Right lobe of liver (tissue), 6 donors: ENCODE data around the gene MAP3K3. TPM values are rescaled to one million over a fixed set of nuclear protein-coding genes. Genes with fewer than 3 reads are reported as not detected.

ENCODE experiments used
- ATAC-seq, 4 donors: fragments of 200-7000 bp; cut with Tn5 transposase; one replicate each; pipeline ENCODE4 v1.9.1; 2020; ENCODE audit warnings: mild to moderate bottlenecking in 4 of 4, moderate library complexity in 4 of 4
- DNase-seq, 3 donors: peaks; one replicate each; pipeline ENCODE4 v3.0.0-alpha.2; 2020
- H3K27ac ChIP-seq, 3 donors: fragments of 200-600 bp; one replicate each; pipeline ENCODE4 v1.8.0; 2022
- H3K27me3 ChIP-seq, 2 donors: fragments of 200-600 bp; one replicate each; pipeline ENCODE4 v1.8.0; 2022
- H3K36me3 ChIP-seq, 4 donors: fragments of 200-600 bp; sonication (generic) in 1 of 4; one replicate each; pipeline versions ENCODE4 v1.5.1 to v1.8.0; 2017 to 2022; ENCODE audit warnings: control low read depth in 1 of 4
- H3K4me1 ChIP-seq, 4 donors: fragments of 200-600 bp; sonication (generic) in 1 of 4; one replicate each; pipeline versions ENCODE4 v1.5.1 to v1.8.0; 2017 to 2022; ENCODE audit warnings: control low read depth in 1 of 4
- H3K4me3 ChIP-seq, 3 donors: fragments of 200-600 bp; one replicate each; pipeline ENCODE4 v1.8.0; 2022
- H3K9me3 ChIP-seq, 4 donors: fragments of 200-600 bp; sonication (generic) in 1 of 4; one replicate each; pipeline versions ENCODE4 v1.5.1 to v1.8.0; 2017 to 2022; ENCODE audit warnings: control low read depth in 1 of 4
- POLR2A ChIP-seq: fragments of 450-650 bp; IDR thresholded peaks from one replicate; pipeline ENCODE4 v1.6.1; 2017; ENCODE audit warnings: antibody characterized with exemption, mild to moderate bottlenecking
- WGBS: methylation state at CpG from one replicate; pipeline ENCODE4 v1.1.6; 2018; ENCODE audit warnings: low coverage, low lambda C conversion rate; ENCODE audit not compliant: insufficient coverage; ENCODE audit errors: missing lambda C conversion rate; 5-methylcytosine and 5-hydroxymethylcytosine counted together
- intact Hi-C, 2 donors: fragments of 100-400 bp; cut with DNase I; formaldehyde crosslinking; loops; one replicate each; pipeline versions ENCODE4 v1.11.2 to v1.14.1; 2022
- total RNA-seq, 6 experiments: library from RNA; depleted of rRNA in 2 of 6; stranded (reverse); fragments of >200 nt in 2 of 6; fragmentation: NEBNext Ultra II Directional in 3 of 6; extraction: Animal tissue kit (Norgen Biotek cat#: 25700) in 3 of 6; gene quantifications; one replicate each; pipeline versions ENCODE4 v1.1.0 to v1.2.4, GENCODE V29; 2016 to 2023
- TF ChIP-seq, protein P1 (sequence below), 4 donors: fragments of 200-600 bp in 3 of 4; fragments of 450-650 bp in 1 of 4; IDR thresholded peaks; one replicate each; pipeline versions ENCODE4 v1.5.1 to v1.8.0; 2016 to 2022; ENCODE audit warnings: antibody characterized with exemption in 4 of 4, mild to moderate bottlenecking in 2 of 4
- donor health status: DM: no; HTN: yes; CAD: no.
- donor health status: DM: no; HTN: no; CAD: no.
- donor health status: DM: no; HTN: no; CAD: no.
- donor health status: DM: no; HTN: yes; CAD: no.
- donor health status: DM: no; HTN: yes; CAD: no.

MAP3K3 gene
- total RNA-seq, 6 experiments from 2014 or later = 10.6 to 15.8 (median 13.0) TPM

DNA sequence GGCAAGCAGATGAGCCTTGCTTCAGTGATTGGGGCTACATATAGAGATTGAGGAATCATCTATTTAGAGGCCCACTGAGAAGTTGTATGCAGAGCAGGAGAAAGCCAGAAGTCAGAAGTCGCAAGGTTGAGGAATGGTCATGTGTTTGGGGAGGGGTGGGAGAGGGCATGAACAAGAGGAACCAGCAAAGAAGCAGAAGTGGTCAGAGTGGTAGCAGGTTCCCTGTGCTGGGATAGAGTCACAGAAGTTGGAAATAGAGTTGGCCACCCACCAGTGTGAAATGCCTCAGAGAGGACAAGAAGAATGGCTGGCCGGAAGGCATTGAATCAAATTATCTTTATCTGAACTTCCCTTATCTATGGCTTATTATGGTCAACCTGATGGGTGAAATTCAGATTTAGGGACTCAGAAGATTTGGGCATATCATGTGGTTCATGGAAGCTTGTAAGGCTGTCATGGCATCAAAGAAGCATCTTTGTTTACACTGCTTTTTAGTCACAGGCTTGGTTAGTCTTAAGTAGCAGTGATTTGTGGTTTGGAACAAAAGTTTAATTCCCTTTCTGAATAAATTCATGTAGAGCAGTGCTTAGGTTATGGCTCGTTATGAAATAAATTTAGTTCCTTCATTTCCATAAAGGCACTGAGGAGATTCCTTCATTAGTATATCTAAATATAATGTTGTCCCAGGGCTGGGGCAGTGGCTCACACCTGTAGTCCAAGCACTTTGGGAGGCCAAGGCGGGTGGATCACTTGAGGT is 19.7 kb downstream of the MAP3K3 start:
- ATAC-seq = peak; percentile 59 to 82 (median 74)
- H3K27ac ChIP-seq = no peak overlapping the region

GRCh38 chr17:63644846-63645245 is 22.6 kb downstream of the MAP3K3 start:
- Histone ChIP-seq H3K4me3 (no peak overlapping the region), H3K36me3 (peaks cover 0 to 3% (median 0%) of the 10 kb centered on the region in 4 donors), H3K27me3 (no peaks in the 10 kb centered on the region), H3K27ac (no peak overlapping the region), H3K9me3 (no peaks in the 10 kb centered on the region), H3K4me1 (peaks cover 0 to 5% (median 0%) of the 10 kb centered on the region in 4 donors)
- 100% methylated on average over 7 of the region's 7 CpGs for WGBS
- TF ChIP-seq POLR2A = no peak
- TF ChIP-seq, protein P1, sequence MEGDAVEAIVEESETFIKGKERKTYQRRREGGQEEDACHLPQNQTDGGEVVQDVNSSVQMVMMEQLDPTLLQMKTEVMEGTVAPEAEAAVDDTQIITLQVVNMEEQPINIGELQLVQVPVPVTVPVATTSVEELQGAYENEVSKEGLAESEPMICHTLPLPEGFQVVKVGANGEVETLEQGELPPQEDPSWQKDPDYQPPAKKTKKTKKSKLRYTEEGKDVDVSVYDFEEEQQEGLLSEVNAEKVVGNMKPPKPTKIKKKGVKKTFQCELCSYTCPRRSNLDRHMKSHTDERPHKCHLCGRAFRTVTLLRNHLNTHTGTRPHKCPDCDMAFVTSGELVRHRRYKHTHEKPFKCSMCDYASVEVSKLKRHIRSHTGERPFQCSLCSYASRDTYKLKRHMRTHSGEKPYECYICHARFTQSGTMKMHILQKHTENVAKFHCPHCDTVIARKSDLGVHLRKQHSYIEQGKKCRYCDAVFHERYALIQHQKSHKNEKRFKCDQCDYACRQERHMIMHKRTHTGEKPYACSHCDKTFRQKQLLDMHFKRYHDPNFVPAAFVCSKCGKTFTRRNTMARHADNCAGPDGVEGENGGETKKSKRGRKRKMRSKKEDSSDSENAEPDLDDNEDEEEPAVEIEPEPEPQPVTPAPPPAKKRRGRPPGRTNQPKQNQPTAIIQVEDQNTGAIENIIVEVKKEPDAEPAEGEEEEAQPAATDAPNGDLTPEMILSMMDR (IDR thresholded peaks at IDR 0.05) = no peak
- DNase-seq = no peak
- intact Hi-C loops = no loop called here
- no peak for ATAC-seq

More for the DNA sequence above, 19.7 kb downstream of the MAP3K3 start:
- WGBS = 64% methylated on average over 4 of the region's 4 CpGs
- DNase-seq = no peak
- intact Hi-C loops = no loop called here
- peaks cover 0 to 6% (median 0%) of the 10 kb centered on the region in 4 donors for H3K36me3 ChIP-seq
- no peak overlapping the region for H3K4me3 ChIP-seq
- TF ChIP-seq POLR2A = no peak
- TF ChIP-seq, protein P1 (IDR thresholded peaks at IDR 0.05) = no peak
- no peaks in the 10 kb centered on the region for H3K27me3 ChIP-seq
- no peaks in the 10 kb centered on the region for H3K9me3 ChIP-seq
- no peaks in the 10 kb centered on the region for H3K4me1 ChIP-seq

DNA sequence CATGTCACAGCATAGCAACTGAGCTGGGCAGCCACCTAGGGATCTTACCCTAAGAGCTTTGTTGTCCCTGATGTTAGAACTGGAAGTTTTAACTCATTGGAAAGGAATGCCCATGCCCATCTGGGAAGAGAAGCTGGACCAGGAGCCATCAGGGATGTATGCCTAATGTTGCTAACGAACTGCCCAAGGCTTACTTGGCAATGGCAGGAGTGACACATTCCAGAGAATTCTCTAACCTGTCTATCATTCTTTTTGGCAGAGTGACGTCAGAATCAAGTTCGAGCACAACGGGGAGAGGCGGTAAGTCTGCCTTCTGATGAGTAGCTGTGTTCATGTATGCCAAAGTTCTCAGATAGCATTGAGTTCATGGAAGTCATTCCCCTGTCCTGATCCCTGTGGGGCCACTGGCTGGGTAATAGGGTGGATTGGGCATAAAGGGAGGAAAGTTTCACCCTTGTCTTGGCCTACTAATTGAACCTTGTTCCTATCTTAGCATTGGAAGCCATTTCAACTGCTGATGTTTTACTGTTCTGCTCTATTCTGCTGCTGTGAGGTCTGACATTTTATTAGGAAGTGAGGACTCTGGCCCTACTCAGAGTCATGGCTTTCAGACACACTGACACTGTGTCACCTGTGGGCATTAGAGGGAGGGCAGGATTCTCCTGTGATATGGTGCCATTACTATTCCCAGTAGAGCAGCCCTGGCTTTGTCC is 23.7 kb downstream of the MAP3K3 start:
- DNase-seq (no peak), ATAC-seq (peak in 3 of 4 donors; percentile 19 to 37 (median 21))
- Histone ChIP-seq H3K4me1 (peaks cover 0 to 12% (median 0%) of the 10 kb centered on the region in 4 donors), H3K27me3 (no peaks in the 10 kb centered on the region), H3K27ac (no peak overlapping the region), H3K36me3 (peaks cover 0 to 3% (median 0%) of the 10 kb centered on the region in 4 donors), H3K4me3 (no peak overlapping the region), H3K9me3 (no peaks in the 10 kb centered on the region)
- whole genome bisulfite sequencing = 79% methylated on average over 4 of the region's 5 CpGs
- no peak for TF ChIP-seq POLR2A
- TF ChIP-seq, protein P1 (IDR thresholded peaks at IDR 0.05) = no peak
- intact Hi-C loops = no loop called here

DNA sequence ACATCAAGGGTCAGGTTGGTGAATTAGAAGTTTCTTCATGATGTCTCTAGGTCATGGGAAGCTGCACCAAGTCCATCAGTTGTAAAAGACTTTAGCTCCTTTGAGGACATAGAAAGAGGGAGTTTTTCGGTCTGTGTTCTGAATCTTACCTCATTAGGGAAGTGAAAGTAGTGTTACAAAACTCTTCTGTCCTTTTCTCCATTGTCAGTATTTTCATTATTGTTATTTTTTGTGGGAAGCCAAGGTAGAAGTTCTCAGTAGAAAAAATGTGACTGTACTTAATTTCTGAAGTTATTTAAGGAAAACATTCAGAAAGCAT is 24.2 kb downstream of the MAP3K3 start:
- Histone ChIP-seq H3K4me1 (peaks cover 0 to 12% (median 0%) of the 10 kb centered on the region in 4 donors), H3K4me3 (no peak overlapping the region), H3K27me3 (no peaks in the 10 kb centered on the region), H3K36me3 (peaks cover 0 to 6% (median 0%) of the 10 kb centered on the region in 4 donors), H3K9me3 (no peaks in the 10 kb centered on the region), H3K27ac (no peak overlapping the region)
- TF ChIP-seq, protein P1 (IDR thresholded peaks at IDR 0.05) = no peak
- no peak for TF ChIP-seq POLR2A
- intact Hi-C loops = no loop called here
- DNase-seq (no peak), ATAC-seq (peak in 2 of 4 donors; percentile 18 to 40)
- 82% methylated on average over 1 of the region's 1 CpG for WGBS
